ENCODE data around the gene ERI3.

ERI3 gene

GRCh38 chr1:44318097-44319088 is 36.7 kb downstream of the ERI3 start:
- no peak overlapping the region for H3K4me3 ChIP-seq (ENCODE audit: low read depth, low read length)
- TF ChIP-seq CTCF (IDR thresholded peaks at IDR 0.05; ENCODE audit: borderline replicate concordance, insufficient read depth, low read depth, low read length) = peak; percentile 78

DNA sequence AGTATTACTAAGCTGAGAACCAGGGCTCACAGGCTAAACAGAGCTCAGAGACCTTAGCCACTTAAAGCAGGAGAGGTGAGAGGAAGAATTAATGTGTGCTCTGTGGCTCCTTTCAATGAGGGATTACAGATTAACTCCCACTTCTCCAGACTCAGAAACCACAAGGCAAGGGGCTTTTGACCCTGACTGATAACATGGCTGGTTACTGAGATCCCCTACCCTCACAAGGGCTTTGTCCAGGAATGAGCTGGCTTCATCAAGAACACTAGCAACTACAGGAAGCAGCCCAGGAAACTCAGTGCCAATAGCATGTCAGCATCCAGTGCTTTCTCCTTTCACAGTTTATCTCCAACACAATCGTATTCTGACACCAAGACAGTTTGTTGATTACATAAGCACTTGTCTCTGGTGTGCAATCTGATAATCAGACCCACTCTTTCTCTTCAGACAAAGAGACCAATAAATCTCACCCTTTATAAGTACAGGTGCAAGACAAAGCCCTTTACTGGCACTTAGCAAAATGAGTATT is 38.8 kb downstream of the ERI3 start:
- no peak overlapping the region for H3K4me3 ChIP-seq (ENCODE audit: low read depth, low read length)
- no peak for TF ChIP-seq CTCF (IDR thresholded peaks at IDR 0.05; ENCODE audit: borderline replicate concordance, insufficient read depth, low read depth, low read length)

- H3K4me3 ChIP-seq (ENCODE audit: low read depth, low read length) = no peak overlapping the region
- TF ChIP-seq CTCF (IDR thresholded peaks at IDR 0.05; ENCODE audit: borderline replicate concordance, insufficient read depth, low read depth, low read length) = no peak
These were observed 39.5 kb downstream of the ERI3 start for GRCh38 chr1:44315521-44315920.

- TF ChIP-seq CTCF (IDR thresholded peaks at IDR 0.05; ENCODE audit: borderline replicate concordance, insufficient read depth, low read depth, low read length) = no peak
- no peak overlapping the region for H3K4me3 ChIP-seq (ENCODE audit: low read depth, low read length)
These were observed 40.6 kb downstream of the ERI3 start for GRCh38 chr1:44314452-44314851.

GRCh38 chr1:44313265-44313918 is 41.7 kb downstream of the ERI3 start:
- no peak overlapping the region for H3K4me3 ChIP-seq (ENCODE audit: low read depth, low read length)
- TF ChIP-seq CTCF (IDR thresholded peaks at IDR 0.05; ENCODE audit: borderline replicate concordance, insufficient read depth, low read depth, low read length) = no peak

- H3K4me3 ChIP-seq (ENCODE audit: low read depth, low read length) = no peak overlapping the region
These were observed 42.5 kb downstream of the ERI3 start for GRCh38 chr1:44312399-44313196.

More at GRCh38 chr1:44312399-44313196, 42.5 kb downstream of the ERI3 start:
- TF ChIP-seq CTCF (IDR thresholded peaks at IDR 0.05; ENCODE audit: borderline replicate concordance, insufficient read depth, low read depth, low read length) = no peak

All from GM12875 (cell line).